GM19240 (cell line): Measurements from ENCODE around the gene GNG12.

Experiments
- DNase-seq: peaks from one replicate; pipeline ENCODE4 v3.0.0; 2011; ENCODE audit warnings: low spot score; ENCODE audit not compliant: insufficient read length

Gene GNG12

DNA sequence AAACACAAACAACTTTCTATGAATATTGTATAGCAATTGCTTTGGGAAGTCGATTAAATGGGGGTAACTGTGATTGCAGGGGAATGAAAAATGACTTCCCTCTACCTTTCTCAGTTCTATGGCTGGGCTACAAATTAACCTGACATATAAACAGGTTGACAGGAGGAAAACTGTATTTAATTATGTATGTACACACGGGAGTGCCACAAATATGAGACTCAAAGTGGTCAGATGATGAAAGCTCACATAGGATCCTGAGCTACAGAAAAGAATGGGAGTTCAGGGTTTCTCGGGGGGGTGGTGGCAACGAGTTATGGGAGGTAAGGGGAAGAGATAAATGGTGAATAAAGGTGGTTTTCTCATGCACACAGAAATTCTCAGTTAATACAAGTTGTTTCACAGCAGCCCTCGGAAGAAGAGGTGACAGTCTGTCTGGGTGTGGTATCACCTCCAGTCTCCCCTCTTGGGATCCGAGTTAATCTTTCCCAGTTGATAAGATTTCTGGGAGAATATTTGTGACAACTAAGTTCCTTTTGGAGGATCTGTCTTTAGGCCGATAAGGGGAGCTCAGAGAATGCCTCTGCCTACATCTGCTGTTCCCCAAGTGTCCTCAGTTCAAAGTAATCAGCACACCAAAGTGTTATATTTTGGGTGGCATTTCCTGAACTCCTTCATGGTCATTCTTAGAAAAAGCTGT lies 122.0 kb downstream of the GNG12 start:
- no peak for DNase-seq

DNA sequence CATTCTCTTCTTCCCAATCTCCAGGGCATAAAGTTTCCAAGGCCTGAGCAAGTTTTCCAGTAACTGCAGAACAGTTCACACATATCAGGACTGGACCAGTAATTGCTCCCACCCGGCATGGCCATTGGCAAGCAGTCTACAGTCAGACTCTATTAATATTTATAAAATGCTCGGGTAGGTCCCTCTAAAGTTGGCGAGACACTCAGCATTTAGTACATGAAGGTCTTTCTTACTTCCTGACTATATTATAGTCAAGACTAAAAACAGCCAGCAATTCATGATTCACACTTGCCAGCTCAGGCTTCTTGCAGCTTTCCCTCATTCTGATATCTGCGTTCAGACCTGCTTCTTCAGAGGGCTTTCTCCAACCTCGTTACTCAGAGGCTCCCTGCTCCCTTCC lies 122.8 kb downstream of the GNG12 start:
- no peak for DNase-seq

DNA sequence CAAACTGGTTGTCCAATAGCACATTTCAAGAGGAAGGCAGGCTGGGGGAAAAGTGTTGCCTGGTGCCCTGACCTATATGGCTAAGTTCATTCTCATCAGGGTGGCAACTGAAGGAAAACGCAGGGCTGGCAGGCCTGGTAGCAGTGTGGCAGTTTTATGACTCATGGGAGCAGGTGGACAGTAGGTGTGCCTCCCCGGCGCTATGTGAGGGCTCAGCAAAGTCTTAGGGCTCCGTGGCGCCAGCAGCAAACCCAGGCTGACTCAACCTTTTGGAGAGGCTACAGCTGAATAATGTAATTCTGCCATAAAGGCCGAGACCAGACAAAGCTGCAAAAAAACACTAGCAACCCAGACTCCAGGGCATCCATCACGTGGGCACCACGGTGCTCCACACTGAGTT lies 124.7 kb downstream of the GNG12 start:
- DNase-seq = no peak

DNA sequence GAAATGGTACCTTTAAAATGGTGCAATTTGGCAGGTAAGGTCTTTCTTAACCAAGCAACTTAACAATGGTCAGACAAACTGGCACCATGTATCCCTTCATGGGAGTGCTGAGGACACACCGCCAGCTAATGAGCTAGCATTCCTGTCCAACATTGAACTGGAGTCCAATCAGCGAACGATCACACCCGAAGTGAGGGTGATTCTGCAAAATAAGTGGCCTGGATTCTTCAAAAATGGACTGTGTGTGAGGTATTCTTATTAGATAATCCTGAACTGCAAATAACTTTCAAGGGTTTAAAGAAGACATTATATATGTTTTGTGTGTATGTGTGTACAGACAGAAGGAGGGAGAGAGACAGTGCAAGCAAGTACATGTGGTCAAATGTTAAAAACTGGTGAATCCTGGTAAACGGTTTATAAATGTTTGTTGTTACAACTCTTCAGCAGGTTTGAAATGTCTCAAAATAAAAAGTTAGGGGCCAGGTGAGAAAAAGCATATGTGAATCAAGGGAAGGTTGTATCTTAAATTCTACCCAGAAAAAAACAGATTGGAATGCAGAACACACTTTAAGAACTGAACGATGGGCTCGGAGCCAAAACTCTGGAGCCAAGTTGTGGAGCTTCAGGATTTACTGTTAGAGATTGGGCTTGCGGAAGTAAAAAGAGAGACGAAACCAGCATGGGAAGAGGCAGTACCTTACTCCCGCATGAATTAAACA lies 127.4 kb downstream of the GNG12 start:
- no peak for DNase-seq

DNA sequence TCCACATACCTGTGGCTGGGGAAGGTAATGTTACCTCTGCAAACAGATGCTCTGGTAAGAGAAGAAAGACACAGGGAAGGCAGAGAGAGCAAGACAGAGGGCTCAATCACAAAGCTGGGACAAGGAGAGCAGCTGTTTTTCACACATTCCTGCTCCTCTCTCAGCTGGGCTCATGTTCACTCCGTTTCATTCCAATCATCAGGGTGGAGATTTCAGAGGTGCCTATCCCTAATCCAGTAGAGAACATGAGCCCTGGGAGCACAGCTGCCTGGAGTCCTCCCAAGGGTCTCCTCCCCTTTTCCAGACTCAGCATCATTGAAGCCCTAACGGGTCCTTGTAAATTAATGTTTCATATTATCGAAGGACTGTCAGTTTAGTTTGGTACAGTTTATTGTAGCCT lies 128.9 kb downstream of the GNG12 start:
- no peak for DNase-seq

DNA sequence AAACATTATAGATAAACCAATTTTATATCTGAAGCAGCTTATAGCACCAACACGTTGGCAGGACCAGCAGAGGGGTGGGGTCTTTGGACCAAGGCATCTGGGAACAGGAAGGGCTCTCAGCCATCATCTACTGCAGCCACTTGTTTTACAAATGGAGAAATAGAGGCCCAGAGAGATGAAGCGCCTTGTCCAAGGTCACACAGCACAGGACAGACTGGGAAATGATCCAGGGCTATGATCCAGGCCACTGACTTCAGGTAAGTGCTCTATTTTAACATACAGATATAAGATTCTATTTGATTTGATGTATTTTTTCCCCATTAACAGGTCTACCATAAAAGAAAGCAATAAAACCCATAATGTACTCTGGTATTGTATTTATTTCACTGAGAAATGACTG lies 131.4 kb downstream of the GNG12 start:
- no peak for DNase-seq

DNA sequence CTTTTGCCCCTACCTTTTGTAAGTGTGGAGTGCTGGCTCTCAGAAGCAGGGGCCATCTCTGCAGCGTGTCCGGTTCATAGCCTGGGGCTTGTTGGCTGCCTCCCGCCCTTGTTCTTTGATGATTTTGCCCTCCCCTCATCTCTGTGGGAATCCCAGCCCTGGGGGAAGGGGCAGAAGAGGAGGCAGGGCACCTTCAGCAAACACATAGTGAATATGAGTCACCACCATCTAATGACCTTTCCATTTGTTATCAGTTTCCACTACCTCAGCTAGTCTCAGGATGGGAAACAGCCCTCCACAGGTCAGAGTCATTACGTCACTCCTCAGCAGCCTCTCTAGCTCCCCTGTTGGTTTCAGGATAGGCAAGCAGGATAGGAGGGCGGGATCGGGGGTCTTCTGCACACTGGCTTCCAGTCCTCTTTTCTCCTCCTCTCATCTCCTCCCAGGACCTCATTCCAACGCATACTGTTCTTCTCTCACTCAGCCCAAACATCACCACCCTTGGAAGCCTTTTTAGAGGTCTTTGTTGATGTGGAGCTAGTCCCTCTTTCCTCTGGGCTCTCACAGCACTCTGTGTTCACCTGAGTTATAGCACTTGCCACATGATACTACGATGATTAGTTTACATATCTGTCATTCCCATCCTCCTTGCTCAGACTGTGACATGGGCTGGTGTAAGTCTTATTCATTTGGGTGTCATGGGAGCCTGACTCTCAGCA lies 132.4 kb downstream of the GNG12 start:
- no peak for DNase-seq

DNA sequence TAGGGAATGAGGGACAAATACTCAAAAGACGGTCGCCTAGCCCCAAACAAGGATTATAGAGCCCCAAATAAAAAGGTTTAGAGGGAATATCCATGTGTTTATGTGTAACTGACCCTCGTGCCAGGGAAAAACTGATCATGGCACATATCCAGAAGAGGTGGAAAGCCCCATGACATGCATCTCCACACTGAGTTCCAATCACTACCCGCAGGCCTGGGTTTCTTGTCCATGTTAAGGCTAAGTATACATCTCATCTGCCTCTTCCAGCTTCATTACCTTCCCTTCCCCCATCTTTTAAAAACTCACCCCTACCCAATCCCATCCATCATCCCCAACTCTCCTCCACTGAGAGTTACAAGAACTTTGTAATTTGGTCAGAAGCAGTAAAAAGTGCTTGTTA lies 133.0 kb downstream of the GNG12 start:
- DNase-seq = no peak

DNA sequence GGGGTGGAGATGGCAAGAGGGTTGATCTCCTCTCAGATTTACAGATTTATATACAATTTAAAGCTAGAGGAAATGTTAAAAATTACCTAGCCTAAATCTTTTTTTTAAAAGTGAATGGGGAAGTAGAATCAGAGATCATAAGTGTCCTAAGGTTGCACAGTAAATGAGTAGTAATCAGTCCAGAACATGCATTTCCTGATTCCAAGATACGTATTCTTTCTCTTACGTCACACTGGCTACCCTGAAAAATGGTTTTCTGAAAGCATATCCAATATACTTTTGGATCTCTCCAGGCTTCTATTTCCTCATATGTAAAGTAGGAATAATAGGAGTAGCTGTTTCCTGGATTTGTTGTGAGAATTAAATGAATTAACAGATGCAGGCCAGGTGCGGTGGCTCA lies 136.6 kb downstream of the GNG12 start:
- DNase-seq = no peak

DNA sequence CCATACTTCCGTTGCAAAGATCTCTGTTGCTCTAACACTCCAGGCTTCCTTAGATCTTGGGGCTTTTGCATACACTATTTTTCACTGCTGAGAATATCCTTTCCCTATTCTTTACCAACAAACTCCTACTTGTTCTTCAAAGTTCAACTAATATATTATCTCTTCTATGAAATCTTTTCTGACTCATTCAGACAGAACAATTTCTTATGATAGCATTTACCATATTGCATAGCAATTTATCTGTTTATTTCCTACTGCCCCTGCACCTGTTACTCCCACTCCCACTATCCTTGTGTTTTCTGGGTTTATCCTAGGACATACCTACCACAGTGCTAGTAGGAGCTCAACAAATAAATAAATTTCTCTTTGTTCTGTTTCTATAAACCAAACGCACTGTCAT lies 137.3 kb downstream of the GNG12 start:
- DNase-seq = no peak

DNA sequence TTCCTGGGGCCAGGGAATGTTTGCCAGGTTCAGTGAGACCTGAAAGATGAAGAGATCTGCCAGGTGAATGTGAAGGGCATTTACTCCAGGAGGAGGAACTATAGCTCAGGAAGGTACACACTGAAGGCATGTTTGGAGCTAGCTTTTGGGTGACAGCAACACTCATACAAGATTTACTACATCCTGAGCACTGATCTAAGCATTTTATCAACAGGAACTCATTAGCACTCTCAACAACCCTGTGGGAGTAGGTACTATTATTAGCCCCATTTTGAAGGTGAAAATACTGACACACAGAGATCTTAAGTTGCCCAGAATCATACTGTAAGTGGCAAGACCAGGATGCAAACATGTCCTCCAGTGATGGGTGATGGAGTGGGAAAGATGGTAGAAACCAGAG lies 141.6 kb downstream of the GNG12 start:
- no peak for DNase-seq

DNA sequence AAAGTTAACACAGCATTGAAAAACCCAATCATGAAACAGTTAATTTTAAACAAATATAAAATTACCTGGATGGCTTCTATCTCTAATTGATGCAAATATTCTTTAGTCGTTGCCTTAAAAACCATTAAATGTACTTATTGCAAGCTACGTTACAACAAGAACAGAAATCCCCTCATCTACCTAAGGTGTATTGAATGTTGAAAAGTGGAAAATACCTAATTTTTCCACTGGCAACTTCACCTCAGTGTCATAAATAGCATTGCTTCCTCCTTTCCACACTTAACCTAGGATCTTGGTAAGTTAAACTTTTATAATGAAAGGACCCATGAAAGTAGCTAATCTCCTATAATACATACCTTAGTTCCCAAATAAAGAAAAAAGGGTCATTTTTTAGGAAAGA lies 142.9 kb downstream of the GNG12 start:
- no peak for DNase-seq

DNA sequence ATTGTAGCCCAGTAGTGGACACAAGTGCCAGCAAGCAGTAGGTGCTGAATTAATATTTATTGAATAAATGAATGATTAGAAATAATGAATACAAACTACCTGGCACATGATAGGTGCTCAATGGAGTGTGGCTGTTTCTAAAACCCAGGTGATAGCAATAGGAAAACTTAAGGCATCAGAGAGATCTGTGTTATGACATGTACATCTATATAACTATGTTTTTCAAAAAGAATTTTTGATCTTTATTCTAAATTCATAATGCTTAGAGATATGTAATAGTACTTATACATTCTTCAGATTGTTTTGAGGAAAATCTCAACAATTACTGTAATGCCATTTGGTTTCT lies 143.3 kb downstream of the GNG12 start:
- no peak for DNase-seq

DNA sequence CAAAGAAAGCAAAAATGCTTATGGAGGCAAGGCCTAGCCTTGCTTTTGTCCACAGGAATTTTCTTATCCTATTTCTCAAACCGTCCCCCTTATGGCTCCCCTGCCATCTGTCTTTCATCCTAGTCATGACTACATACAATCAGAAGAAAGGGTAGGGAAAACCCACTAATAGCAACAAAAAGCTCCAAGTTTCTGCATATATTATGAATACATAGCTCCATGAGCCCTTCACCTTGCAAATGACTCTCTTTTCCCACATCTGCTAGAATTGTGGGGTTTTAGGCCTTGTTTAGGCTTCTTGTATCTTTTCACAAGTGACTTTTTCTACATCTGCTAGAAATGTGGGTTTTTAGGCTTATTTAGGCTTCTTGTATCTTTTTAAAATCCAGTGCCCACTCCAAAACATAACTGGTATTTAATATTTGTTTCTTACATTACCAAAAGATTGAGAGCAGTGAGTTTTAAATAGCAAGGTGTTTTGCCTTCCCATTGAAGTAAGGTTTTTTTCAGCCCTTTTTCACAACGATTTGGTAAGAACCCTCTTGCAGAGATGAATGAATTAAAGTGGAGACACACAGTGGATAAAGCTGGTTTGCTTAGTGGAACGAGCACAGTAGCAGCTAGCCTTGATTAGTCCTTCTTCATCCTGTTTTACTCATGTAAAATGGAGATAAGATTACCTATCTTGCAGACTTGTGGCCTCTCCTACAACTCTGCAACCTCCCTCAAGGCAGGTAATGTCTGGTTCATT lies 143.8 kb downstream of the GNG12 start:
- no peak for DNase-seq

DNA sequence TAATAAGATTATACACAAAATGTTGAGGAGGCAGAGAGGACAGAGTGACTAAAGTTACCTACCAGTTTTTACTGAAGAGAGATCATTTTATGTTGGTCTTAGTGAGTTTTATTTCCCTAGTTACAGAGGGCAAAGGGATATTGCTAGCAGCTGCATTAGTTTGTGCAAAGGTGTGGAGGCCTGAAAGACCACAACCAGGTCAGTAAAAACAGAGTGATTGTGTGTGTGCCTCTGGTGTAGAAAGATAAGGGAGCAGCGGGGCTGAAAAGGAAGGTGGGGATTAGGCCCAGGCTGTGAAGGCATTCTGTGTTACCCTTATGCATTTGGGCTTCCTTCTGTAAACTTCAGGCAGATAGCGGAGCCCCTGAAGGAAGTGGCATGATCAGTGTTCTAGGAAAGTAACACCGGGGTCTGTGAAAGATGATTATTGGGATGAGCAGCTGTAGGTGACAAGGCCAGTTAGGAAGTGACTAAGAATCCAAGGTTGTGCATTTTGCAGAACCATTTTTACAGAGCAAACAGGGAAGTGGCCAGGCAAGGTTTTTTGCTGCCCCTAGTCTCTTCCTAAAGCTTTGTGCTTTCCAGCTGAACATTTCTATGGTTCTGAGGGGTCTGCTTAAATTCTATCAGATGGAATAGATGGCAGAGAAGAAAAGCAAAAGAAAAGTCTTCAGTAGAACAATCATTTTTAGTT lies 144.6 kb downstream of the GNG12 start:
- DNase-seq = no peak

DNA sequence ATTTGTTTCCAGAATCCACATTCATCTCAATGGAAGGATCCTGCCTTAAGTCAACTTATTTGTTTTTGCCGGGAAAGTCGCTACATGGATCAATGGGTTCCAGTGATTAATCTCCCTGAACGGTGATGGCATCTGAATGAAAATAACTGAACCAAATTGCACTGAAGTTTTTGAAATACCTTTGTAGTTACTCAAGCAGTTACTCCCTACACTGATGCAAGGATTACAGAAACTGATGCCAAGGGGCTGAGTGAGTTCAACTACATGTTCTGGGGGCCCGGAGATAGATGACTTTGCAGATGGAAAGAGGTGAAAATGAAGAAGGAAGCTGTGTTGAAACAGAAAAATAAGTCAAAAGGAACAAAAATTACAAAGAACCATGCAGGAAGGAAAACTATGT lies 145.6 kb downstream of the GNG12 start:
- no peak for DNase-seq

DNA sequence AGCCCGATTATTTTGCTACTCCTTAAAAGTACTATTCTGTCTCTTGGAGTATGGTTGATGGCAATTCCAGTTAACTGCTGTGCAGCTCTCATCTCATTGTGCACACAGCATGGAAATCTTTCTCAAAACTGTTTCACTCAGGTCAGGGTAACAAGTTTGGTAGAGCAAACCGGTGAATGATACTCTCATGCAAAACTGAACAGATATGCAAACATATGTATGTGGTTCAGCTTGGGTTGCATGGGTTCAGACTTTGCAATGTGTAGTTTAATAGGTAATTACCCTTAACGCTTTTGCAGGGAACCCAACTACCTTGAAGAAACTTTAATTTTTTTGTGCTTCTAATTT lies 146.1 kb downstream of the GNG12 start:
- DNase-seq = no peak

DNA sequence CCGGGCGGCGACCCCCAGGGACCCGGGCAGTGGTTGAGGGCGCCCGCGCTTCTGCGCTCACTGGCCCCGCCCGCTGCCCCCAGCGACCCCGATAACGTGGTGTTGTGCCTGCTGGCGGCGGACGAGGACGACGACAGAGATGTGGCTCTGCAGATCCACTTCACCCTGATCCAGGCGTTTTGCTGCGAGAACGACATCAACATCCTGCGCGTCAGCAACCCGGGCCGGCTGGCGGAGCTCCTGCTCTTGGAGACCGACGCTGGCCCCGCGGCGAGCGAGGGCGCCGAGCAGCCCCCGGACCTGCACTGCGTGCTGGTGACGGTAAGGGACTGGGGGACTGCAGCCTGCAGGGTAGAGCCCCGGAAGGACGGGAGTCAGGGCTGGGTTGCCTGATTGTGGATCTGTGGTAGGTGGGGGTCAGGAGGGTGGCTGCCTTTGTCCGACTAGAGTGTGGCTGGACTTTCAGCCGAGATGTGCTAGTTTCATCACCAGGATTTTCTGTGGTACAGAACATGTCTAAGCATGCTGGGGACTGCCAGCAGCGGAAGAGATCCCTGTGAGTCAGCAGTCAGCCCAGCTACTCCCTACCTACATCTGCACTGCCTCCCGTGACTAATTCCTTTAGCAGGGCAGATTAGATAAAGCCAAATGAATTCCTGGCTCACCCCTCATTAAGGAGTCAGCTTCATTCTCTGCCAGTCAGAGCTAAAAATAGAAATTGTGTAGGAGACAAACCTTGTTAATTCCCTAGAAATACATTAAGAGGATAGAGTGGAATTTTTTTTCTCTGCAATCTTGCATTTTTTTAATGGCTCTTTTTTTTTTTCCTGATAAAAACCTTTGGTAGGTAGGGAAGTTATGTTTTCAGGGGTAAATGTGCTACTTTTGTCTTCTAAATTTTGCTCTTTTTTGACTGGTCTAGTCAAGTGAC lies 146.7 kb downstream of the GNG12 start:
- DNase-seq = peak; percentile 12

DNA sequence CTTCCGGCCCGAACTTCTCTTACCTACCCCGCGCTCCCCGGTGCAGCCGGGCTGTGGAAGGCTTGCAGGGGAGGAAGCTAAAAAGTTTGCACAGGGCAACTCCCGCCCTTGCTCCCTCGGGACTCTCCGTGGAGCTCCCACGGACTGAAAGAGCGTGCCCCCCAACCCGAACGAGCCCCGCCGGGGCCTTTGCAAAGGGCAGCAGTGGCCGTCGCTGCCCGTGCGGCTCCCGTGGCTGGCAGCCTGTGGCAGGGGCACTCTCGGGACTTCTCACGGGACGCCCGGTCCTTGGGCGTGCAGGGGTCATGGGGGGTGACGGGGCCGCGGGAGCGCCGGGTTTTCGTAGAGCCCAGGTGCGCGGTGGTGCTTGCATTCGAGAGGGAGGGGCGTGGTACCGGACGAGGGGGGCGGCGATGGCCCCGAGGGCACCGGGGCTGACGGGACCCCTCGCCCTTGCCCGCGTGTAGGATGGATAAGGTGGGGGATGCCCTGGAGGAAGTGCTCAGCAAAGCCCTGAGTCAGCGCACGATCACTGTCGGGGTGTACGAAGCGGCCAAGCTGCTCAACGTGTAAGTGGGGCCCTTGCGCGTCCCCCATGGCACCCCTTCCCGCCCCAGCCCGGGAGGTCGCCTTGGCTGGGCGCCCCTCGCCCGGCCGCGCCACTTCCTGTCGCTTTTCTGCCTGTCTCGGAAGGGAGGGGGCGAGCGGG lies 147.6 kb downstream of the GNG12 start:
- no peak for DNase-seq

DNA sequence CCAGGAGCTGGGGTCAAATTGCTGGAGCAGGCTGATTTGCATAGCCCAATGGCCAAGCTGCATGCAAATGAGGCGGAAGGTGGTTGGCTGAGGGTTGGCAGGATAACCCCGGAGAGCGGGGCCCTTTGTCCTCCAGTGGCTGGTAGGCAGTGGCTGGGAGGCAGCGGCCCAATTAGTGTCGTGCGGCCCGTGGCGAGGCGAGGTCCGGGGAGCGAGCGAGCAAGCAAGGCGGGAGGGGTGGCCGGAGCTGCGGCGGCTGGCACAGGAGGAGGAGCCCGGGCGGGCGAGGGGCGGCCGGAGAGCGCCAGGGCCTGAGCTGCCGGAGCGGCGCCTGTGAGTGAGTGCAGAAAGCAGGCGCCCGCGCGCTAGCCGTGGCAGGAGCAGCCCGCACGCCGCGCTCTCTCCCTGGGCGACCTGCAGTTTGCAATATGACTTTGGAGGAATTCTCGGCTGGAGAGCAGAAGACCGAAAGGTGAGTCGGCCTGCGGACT lies 148.2 kb downstream of the GNG12 start, which contains the start of gene GADD45A:
GADD45A (plus strand) TSS at position 135 of the 491 bp plus-strand sequence; CDS start at position 429, 294 bp downstream.
- peak; percentile 93 for DNase-seq
